GM21576 (cell line): ENCODE measurements around the gene TMEM151A.
"Not testable (repeated sequence)": the region's sequence is repeated elsewhere in the genome, so short reads cannot be mapped to it uniquely, and the experiment has no call there.

Source experiments
- ATAC-seq: cut with Tn5 transposase; IDR thresholded peaks from one replicate; pipeline ENCODE4 v1.9.1; 2021; ENCODE audit warnings: mild to moderate bottlenecking, moderate library complexity; ENCODE audit not compliant: unreplicated experiment

The TMEM151A gene

GRCh38 chr11:66320289-66320688, 28.6 kb downstream of the TMEM151A start:
- ATAC-seq, result not testable (repeated sequence)

- ATAC-seq, result not testable (repeated sequence)
Measured at GRCh38 chr11:66320748-66321147, 29.1 kb downstream of the TMEM151A start.

- no peak for ATAC-seq
Measured at GRCh38 chr11:66321606-66322005, 29.9 kb downstream of the TMEM151A start.

GRCh38 chr11:66322732-66323427, 31.2 kb downstream of the TMEM151A start:
- no peak for ATAC-seq

- no peak for ATAC-seq
Measured at GRCh38 chr11:66323684-66324083, 32.0 kb downstream of the TMEM151A start.

GRCh38 chr11:66324664-66325063, 33.0 kb downstream of the TMEM151A start:
- ATAC-seq, result no peak

- no peak for ATAC-seq
Measured at GRCh38 chr11:66325263-66325671, 33.6 kb downstream of the TMEM151A start.

- ATAC-seq, result no peak
Measured at GRCh38 chr11:66326261-66327111, 34.8 kb downstream of the TMEM151A start.

- ATAC-seq, result no peak
Measured at GRCh38 chr11:66327171-66328030, 35.7 kb downstream of the TMEM151A start.

GRCh38 chr11:66328031-66328301, 36.3 kb downstream of the TMEM151A start:
- ATAC-seq, result no peak

- ATAC-seq, result peak; percentile 43
Measured at GRCh38 chr11:66328302-66329144, 36.8 kb downstream of the TMEM151A start.

GRCh38 chr11:66329165-66329673, 37.5 kb downstream of the TMEM151A start:
- ATAC-seq, result no peak

GRCh38 chr11:66330931-66331330, 39.2 kb downstream of the TMEM151A start:
- no peak for ATAC-seq

GRCh38 chr11:66331542-66332370, 40.1 kb downstream of the TMEM151A start:
- no peak for ATAC-seq

GRCh38 chr11:66332371-66333219, 40.9 kb downstream of the TMEM151A start:
- no peak for ATAC-seq

- ATAC-seq, result no peak
Measured at GRCh38 chr11:66333220-66333877, 41.7 kb downstream of the TMEM151A start.

GRCh38 chr11:66333896-66334604, 42.4 kb downstream of the TMEM151A start:
- no peak for ATAC-seq
